HG03571 (cell line): Measurements from ENCODE around the gene RPL27A.

Source experiments
- ATAC-seq: cut with Tn5 transposase; IDR thresholded peaks from one replicate; pipeline ENCODE4 v1.9.1; 2021; ENCODE audit not compliant: unreplicated experiment

Gene RPL27A

DNA sequence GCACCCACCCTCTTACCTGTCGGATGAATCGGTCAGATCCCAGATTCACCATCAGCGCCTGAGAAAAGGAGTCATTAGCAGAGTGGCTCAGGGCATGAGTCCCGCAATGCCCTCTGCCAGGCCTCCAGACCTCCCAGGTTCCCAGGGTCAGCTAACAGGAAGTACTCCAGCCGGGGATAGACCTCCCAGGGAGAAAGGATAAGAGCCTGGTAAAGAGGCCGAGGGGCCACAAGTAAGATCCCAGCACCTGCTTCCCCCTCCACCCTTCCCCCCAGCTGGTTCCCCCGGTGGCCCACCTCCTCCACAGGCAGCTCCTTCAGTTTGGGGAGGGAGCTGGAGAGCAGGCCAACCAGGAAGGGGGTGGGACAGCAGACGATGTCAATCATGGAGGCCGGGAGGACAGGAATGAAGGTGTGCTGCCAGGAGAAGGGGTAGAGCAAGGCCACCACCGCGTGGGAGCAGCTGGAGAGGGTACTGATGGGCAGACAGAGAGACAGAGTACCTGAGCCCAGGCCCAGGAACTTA is 16.4 kb downstream of the RPL27A start:
- ATAC-seq: no peak

DNA sequence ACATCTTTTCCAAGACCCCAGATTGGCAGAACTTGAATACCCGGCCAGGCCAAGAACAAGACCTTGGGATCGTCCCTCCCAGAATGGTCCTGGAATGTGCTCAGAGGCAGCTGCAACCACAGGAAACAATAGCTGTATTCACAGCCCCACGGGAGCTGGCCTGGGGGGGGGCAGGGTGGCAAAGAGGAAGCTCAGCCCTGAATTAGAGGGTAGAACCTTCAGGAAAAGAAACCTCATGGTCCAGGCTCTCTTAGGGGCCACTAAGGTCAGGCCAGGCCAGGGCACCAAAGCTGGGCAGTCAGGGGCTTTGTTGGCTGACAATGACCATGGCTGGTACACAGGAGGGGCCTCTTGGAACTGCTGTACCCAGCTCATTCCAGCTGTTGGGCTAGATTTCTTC is 17.3 kb downstream of the RPL27A start:
- no peak for ATAC-seq

DNA sequence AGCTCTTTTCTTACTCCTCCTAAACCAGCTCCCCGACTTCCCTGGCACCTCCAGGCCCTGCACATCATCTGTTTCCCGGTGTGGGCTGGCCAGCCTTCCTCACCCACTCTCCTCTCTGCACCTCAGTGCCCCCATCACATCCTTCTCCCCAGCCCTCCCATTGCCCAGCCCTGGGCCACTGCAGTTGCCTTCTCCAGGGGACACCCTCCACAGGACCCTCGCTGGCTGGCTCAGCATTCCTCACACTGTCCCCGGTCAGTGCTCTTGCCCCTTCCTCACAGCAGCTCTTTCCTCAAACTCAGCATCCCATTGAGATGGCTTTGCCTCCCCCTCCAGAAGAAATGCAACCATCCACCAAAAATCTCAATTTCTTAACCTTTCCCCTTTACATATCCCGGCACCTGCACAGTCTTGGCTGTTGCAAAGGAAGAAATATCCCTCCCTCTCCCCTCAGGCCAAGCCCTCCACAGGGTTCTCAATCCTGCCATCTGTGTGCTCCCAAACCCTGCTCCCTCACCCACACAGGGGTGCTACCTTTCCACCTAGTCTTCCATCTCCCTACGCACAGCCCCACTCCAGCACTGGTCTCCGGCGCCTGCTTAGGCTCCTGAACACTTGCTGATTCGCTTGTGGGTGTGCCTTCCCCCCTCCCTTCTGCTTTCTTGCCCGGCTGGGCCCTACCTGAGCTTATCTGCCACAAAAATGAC is 19.5 kb downstream of the RPL27A start:
- no peak for ATAC-seq

DNA sequence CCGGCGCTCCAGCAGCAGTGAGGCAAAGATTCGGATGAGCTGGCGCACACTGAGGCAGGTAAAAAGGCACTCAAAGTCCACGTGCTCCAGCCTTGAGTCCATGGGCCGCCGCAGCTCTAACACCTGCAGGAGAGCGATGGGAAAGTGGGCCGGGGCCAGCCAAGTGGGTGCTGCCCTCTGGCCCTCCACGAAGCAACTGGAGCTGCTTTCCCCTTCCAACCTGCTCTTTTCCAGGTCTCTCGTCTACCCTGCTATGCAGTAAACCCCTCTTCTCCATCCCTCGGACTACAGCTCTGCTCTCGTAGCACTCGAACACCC is 20.0 kb downstream of the RPL27A start:
- no peak for ATAC-seq

DNA sequence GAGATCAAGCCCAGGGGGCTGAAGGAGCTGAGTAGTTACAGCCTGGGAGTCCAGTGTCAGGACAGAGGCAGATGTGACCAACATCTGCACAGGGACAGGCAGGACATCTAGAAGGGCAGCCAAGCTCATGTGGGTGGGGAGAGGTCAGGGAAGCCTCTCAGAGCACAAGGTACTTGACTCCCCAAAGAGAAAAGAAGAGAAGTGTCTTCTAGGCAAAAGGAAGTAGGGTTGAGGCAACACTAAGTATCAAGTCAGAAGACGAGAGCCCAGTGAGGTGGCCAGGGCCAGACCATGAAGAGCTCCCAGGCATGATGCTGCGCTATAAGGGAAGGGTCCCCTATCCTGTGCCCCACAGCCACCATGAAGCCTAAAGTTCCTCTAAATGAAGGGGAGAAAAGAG is 21.5 kb downstream of the RPL27A start:
- ATAC-seq: no peak

DNA sequence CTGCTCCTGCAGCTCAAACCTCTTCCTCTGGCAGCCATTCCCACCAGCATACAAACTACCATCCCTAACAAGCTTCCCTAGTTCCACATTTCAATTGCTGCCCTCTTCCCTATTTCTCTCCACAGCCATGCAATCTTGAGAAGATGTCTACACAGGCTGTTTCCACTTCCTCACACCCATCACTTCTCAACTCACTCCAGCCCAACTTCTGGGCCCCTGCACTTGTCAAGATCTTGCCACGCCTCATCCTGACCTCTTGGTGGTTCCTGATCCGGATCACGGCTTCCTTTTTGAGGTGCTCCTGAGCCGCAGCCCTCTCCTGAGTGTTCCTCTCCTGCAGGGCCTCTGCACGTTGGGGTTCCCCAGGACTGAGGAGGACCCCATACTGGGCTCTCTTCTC is 22.6 kb downstream of the RPL27A start:
- ATAC-seq: no peak

DNA sequence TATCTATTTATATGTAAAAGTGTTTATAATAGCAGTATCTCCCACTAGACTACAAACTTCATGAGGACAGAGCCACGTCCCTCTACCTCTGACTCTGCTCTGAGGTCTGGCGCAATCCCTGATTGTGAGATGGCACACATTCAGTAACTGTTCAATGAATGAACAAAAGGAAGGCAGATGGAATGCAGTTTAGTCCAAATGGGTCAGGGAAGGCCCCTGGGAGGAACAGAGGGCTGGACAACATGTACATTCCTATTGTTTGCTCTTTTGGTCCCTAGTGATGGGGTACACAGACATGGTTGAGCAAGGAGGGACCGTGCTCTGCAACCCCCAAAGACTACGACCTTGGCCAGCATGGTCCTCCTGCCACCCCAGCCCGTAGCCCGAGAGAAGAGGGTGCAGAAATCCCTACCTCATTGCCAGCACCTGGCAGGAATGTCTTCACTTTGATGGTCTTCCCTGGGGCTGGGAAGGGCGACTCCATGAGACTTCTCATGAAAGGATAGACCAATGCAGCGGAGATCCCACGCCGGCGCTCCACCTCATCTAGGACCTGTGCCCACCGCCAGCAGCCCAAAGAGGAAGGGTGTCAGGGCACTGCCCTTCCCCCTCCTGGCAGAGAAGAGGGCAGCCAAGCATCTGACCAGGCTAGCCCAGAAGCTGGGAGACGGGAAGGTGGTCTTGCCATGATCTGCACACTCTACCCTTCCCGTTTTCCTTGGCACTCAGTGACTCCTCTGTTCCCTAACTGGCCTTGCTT is 24.3 kb downstream of the RPL27A start:
- no peak for ATAC-seq

DNA sequence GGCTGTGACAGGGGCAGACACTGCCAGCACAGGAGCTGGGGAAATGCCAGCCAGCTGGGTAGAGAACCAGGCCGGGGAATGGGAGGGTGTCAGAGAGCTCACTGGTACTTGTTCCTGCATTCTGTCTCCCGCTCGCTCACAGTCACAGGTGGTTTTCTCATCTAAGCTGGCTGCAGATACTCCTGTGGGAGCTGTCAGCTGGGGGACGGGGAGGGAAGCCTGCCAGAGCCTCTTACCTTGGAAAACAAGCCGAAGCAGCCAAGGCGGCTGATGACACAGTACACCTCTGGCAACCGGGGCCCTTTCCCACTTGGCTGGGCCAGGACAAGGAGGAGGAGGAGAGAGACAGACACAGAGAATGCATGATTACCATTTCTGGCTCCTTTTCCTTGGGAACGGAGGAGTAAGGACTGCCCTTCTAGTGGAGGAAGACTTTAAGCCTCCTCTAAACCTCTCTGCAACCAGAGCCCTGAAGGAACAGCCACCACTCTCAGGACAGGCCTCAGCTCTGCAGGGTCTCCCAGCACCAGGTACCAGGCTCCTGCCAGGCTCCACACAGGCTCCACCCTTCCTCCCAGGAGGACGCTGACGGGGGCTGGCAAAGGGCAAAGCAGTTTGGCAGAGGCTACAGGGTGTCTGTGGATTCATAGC is 25.1 kb downstream of the RPL27A start:
- ATAC-seq: no peak

DNA sequence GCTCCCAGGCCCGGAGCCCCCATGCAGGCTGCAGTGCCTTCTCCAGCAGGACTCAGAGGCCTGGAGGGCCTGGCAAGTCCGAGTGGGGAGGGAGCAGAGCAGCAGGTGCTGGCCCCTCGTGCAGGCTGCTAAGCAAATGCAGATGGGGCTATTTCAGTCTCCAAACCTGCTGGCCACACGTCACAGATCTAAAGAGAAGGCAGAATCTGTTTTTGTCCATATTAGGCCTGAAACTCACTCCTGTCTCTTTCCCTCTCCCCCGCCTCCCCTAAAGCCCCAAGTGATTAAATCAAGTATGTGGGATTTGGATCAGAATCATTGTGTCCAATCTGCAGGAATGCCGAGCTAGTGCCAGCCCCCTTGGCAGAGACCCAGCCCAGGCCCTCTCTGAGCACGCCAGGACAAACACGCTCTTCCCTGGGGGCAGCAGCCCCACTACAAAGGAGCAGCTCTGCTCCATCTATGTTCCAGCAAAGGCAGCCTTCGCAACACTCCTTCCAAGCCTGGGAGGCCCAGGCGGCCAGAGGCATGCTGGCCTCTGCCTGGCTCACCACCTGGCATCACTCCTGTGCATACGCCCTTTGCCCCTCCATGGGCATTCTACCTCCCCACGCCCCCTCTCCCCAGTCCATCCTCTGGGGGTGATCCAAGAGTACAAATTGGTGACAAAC is 26.5 kb downstream of the RPL27A start:
- no peak for ATAC-seq

DNA sequence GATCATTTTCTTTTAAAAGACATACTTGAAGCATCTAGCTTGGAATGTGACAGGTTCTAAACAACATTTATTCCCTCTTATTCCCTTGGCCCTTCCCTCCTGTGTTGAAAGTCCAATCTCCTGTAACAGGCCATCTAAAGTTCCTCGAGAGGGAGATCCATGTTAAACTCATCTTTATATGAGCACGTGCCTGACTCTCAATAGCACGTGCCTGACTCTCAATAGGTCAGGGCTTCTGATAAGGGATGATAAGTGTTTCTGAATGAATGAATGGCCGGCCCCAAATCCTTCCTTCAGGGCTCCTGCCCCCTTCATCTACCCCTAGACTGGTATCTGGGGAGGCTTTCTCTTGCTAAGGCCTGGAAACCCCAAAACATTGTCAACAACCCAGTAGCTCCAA is 27.2 kb downstream of the RPL27A start:
- no peak for ATAC-seq

DNA sequence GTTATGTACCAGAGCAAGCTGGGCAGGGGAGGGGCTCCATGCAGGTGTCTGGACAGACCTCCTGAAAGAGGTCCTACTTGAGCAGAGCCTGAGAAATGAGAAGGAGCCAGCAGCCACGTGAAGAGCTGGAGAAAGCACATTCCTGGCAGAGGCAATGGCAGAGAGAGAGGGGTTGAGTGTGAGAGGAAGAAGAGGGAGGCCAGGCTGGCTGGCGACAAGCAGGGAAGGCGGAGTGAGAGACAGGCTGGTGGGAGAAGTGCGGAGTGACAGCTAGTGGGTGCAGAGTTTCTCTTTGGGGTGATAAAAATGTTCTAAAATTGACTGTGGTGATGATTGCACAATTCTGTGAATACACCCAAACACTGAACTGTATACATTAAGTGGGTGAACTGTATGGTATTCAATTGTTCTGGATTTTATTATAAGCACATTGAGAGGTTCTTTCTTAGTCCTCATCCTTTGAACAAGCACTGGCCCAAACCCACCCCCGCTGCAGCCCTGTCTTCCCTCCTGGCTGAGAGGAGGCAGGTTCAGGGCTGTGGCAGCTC is 29.4 kb downstream of the RPL27A start:
- no peak for ATAC-seq

DNA sequence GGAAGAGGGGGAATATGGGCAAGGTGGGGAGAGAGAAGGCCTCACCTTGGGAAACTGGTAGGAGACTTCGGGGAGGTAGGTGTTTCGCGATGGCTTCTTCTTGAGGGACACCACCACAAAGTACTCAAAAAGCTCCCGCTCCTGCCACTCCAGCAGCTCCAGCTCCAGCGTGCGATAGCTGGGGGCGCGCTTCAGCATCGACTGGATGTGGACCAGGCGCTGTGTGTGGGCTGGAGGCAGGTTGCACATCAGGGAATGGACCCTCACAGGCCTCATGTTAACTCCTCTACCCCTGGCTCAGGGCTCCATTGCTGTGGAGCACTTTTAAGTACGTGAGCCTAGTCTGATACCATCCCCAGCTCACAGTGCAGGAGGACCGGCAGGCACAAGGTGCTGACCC is 29.9 kb downstream of the RPL27A start:
- no peak for ATAC-seq

DNA sequence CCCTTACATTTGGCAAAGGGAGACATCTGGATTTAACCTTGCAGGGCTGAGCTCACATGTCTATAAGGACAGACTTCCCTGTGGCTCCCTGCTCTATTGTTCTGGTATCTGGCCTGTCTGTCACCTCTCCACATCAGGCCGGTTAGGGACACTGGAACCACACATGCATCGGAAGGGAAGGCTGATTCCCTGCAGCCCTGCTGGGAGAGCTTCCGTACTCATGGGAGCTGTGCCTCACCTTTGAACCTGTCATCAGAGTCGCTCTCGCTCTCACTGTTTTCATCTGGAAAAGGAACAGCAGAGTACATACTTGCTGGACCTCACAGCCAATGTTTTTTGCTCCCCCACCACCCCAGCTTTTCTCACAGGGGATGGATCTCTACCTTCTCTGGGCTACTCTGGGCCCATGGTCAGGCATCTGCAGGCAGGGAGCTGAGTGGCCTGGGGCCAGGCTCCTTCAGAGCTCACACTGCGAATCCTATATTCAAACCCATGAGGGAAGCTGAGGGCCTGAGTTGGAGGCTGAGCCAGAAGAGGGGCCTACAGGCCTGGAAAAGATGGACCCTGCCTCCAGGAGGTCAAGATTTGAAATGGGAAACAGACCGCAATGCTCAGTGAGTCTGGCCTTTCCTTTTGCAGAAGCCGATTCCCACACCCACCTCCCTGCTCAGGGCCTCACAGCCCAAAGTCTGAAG is 31.3 kb downstream of the RPL27A start:
- no peak for ATAC-seq

DNA sequence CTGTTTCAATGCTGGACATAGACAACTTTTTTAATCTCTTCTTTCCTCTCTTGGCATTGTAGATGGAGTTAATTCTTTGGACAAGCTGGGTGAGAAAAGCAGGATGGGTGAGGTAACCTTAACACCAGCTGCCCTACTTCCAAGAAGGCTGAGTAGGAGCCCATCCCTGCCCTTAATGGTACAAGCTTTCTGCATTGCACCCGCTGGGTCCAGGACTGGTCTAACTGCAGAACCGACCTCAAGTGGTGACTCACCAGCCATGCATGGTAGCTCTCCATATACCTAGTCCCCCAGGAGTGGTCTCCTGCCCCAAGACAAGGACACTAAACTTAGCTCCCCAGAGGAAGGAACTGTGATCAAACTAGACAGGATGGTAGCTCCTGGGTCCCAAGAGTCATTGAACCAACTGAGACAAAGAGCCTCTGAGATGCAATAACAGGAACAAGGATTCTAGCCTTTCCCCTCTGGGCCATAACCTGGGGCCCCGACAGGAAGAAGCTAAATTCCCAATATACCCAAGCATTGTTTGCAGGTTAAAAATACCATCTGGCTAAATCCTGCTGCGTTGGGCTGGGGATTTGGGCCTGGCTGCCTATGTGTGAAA is 32.1 kb downstream of the RPL27A start:
- ATAC-seq: no peak

DNA sequence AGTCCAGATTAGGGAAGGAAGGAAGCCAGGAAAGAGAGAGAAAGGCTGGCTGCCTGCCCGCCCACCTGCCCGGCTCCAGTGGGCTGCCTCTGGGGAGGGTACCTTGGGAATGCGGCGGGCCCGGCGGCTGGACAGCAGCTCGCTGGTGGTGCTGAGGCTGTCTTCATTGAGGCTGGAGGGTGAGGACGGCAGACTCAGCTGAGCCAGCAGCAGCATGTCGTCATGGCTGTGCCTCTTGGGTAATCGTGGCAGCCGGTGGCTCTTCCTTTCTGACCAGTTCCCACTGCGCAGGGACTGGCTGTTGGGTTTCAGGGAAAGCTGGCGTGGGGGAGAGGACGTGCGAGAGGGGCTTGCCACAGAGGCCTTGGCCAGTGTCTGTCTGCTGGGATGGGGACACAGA is 32.9 kb downstream of the RPL27A start:
- ATAC-seq: no peak

DNA sequence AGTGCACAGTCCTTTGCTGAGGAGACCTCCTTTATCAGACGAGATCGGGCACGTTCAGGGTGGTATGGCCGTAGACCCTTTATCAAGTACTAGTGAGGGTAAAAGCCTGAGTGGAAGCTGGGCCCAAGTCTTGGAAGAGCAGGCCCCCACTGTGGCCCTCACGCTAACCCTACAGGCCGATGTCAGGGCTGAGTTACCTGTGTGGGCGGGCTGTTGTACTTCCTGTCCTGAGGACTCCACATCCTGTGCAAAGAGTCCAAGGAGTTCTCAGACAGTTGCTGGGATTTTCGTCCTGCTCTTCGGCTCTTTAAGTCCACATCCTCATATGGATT is 34.9 kb downstream of the RPL27A start:
- no peak for ATAC-seq

DNA sequence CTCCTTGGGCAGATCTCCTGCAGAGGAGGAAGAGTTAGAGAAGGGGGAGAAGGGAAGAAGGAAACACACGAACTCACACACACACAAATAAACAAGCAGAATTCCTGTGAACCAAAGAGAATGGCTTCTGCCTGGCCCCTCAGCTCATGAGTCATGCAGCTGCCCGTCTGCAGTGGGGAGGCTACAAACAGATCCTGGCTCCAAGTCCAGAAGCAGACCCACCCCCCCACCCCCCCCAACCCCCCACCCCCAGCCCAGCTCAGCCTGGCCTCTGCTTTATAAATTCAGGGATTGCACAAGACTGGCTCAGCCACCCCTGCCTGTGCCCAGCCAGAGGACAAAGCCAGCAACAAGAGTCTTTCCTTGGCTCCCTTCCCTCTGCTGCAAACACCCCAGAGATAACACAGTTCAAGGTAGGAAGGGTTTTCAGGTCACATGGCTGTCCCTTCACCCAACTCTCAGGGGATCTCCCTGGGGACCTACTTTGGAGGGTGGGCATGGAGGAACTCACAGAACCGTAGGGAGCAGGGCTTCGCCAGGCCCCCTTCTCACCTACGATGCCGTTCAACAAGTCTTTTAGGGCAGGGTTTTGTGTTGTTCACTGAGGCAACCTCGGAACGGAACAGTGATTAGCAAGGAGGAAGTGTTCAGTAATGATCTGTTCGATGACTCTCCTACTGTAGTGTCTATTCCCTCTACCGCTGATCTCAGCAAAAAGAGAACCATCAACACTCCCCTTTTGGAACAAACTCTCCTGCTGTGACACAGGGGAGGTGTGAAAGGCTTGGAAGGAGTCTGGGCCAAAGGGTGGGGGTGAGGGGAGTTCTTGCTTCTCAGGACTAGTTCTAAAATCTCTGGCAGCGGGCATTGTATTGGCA is 35.5 kb downstream of the RPL27A start:
- ATAC-seq: no peak

DNA sequence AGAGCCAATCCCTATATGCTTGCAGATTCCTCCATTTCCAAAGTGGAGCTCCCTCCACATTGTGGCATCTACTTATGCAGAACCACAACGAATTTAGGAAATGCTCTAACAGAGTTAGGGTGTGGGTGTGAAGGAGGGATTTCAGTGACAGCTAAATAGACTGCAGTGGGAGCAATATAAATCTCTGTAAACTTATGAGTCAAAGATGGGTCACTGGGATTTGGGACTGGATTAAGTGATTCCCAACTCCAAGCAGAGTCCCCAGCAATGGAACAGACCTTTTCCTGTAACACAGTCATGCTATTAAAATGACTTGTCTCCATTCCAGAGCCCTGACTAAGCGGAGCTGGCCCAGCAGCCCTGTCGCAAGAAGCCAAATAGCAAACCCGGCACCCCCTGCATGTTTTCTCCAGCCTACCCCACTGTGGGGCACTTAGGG is 36.6 kb downstream of the RPL27A start:
- ATAC-seq: no peak

DNA sequence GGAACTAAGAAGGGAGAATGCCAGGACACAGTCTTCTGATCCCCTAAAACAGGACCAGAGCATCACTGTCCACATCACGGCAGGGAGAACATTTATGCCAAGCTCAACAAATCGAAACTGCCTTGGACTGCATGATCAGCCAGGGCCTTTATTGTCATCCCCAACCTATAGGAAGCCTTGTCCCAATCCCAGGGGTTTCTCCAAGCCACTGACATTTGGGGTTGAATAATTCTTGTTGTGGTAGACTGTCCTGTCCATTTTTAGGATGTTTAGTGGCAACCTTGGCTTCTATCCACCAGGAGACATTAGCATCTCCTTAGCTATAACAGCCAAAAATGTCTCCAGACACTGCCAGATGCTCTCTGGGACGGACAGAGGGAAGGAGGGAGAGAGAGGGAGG is 37.1 kb downstream of the RPL27A start:
- no peak for ATAC-seq
